GM04504 (cell line): ENCODE measurements around the gene LPAR2.
"Not testable (repeated sequence)": the region's sequence is repeated elsewhere in the genome, so short reads cannot be mapped to it uniquely, and the experiment has no call there.

ENCODE experiments used
- DNase-seq: peaks from one replicate; pipeline ENCODE4 v3.0.0-alpha.2; 2012; ENCODE audit warnings: low read depth

LPAR2 gene

DNA sequence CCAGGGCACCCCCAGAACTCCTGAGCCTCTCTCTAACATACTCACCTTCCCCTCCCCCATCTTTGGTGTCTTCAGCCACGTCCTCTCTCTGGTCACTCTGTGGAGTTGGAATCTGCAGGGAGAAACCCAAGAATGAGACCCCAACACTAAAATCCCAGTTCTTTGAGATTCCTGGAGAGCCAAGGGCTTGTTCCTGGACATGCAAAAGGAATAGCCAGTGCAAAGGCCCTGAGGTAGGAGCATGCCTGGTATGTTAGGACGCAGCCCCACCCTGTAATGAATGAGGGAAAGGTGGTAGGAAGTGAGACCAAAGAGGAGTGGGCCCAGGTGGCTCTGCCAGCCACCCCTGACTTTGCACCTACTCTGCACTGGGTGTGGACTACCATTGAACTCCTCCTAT, 2.4 kb upstream of the LPAR2 start:
- DNase-seq = no peak

DNA sequence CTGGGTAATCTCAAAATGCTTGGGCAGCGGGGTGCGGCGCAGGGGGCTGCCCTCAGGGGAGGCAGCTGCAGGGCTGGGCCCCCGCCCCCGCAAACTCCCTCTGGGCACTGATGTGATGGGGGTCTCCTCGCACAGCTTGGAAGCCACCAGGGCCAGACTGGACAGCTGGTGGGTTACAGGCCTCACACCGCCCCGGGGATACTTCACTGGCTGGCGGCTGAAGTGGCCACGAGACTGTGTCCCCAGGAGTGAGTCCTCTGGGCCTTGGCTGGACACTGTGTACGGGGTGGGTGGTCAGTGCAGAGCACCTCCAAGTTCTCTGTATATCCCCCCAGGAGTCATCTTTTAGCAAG, 2.0 kb upstream of the LPAR2 start:
- DNase-seq = no peak

DNA sequence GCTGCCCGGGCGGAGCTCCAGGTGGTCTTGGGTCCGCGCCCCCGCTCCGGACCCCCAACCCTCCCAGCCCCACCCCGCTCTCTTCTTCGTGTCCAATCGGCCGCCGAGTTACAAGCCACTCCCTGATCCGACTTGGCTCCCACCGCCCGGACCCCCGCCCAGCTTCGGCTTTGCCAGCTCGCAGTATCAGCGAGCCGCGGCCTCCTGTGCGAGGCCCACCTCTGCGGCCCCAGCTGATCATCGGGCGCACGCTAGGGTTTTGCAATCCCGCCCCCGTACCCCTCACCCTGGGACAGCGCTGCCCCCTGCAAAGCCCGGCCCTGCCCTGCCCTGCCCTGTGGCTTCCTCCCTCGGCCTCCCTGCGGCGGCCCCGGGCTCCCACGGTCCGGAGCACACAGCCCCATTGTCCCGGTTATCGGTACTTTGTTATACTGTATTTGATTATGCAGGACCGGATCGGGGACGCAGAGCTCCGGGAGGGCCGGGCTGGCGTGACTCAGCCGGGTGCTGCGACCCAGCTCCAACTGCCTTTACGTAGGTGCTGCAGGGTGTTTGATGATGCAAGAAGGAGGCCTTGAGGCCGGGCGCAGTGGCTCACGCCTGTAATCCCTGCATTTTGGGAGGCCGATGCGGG, 598 bp upstream of the LPAR2 start:
- DNase-seq = no peak

DNA sequence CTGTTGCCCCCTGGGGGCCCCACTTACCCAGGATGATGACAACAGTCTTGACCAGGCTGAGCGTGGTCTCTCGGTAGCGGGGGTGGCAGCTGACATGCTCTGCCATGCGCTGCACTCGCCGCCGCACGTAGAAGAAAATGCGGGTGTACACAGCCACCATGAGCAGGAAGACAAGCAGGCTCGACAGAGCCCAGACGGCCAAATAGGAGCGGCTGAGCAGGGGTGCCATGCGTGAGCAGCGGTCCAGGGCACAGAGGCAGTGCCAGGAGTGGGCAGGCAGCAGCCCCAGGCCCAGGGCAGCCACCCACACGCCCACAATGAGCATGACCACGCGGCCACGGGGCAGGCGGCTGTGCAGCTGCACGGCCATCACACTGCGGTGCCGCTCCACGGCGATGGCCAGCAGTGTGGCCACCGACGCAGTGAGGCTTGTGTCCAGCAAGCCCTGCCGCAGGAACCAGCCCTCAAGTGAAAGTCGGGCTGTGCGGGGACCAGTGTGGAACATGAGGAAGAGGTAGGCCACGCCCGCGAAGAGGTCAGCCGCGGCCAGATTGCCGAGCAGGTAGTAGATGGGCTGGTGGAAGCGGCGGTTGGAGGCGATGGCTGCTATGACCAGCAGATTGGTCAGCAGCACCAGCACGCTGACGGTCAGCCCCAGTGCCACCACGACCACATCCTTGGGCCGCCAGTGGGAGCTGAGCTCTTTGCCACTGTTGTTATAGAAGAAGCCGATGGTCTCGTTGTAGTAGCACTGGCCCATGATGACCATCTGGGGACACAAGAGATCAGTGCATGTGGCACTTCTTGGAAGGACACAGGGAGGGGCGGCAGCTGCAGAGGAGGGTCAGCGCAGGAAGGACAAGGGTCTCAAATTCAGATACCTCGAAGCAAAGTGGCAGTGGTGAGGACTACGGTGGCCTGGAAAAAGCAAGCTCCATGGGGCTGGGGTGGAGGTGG, 1.2 kb downstream of the LPAR2 start:
- DNase-seq = no peak

DNA sequence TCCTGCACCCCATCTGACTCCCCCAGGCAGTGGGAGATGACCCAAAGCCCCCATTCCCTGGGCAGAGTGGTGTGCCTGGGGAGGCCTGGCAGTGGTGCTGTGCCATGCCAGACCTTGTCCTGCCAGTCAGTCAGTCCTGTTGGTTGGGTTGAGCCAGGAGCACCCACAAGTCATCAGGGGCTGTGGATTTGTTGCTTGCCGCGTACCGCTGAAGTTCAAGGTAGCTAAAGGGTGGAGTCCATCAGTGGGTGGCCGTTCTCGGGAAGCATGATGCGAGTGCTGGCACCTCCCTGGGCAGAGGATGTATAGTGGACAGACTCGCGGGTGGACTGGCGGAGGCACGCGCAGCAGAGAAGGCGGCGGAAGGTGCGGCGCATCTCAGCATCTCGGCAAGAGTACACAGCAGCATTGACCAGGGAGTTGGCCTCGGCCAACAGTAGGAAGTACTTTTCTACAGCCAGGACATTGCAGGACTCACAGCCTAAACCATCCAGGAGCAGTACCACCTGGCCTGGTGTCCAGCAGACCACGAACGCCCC, 3.9 kb downstream of the LPAR2 start:
- DNase-seq = no peak

DNA sequence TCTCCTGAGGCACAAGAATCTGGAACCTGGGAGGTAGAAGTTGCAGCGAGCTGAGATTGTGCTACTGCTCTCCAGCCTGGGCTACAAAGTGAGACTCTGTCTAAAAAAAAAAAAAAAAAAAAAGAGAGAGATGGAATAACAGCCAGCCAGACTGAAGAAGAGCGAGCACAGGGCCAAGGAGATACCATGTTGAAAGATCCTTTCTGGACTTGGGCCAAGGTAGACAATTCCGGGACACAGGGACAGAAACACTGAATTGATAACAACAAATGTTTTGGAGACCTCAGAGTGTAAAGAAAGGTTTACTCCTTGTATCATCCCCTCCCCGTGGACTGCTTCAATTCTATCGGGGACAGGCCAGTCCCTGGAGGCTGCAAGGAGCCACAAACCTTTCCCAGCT, 4.6 kb downstream of the LPAR2 start:
- DNase-seq = no peak

DNA sequence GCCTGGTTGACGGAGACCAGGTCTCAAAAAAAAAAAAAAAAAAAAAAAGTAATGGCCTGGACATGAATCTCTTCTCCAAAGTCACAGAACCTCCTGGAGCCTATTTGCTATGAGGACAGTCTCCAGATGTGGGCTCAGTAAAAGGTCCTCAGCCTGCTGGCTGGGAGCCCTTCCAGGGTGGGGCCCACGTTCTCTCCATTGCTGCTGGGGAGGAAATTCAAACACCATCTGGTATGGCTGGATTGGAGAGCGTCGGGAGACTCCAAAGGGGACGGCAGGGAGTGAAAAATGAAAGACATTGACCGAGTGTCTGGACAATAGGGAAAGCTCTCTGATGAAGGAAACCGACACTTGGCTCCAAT, 8.2 kb downstream of the LPAR2 start:
- no peak for DNase-seq

DNA sequence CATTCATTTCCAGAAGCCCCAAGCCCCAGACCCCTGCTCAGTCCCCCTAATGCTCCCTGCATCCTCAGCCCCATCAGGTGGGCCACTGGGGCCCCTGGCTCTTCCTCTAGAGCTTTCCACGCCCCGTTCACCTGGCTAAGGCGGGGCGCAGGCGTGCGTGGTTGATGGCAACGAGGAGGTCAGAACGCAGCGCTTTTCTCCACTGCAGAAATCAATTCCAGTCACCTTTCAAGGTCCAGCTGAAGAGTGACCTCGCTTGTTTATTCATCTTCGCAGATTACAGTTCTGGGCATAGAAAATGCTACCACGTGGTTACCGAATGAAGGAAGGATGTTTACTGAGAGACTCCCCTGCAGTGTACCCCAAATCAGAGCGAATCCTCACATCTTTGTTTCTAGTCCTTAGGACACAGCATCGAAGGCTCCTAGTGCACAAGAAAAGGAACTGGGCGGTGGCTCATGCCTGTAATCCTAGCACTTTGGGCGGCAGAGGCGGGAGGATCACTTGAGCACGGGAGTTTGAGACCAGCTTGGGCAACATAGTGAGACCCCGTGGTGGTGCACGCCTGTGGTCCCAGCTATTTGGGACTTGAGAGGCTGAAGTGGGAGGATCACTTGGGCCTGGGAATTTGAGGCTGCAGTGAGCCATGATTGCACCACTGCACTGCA, 8.7 kb downstream of the LPAR2 start:
- no peak for DNase-seq

DNA sequence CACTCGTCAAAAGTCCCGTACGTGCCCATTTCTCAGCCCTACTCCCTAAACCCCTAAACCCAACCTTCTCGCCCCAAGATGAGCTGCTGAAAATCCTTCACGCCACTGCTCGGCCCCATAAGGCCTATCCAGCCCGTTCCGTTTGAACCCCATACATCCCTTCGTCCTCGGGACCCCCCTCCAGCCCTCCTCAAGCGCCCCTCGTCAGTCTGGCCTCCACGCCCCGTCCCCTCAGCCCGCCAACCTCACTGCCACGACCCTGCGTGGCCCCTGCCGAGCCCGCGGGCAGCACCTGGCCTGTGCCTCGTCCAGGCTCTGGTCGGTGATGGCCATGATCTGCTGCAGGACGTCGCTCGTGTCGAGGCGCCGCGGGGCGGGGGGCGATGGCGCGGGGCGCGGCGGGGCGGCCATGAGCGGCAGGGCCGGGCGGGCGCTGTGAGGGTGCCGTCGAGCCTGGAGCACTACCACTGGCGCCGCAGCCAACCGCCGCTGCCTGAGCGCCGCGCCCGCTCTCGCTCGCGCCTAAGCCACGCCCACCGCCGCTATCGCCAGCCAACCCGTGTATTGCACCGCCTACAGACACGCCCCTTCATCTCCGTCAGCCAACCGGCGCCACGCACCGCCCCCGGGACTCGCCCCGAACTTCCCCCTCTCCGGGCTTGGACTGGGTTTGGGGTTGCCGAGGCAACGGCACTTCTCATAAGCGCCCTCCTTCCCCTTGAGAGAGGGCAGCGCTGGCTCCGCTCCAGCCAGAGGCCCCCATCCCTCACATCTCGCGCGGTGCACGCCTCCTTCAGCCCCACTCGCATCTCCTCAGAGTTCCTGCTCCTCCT, 9.6 kb downstream of the LPAR2 start, which contains the start of gene PBX4:
Gene PBX4 (minus strand): TSS at position 469 of the 833 bp plus-strand sequence. CDS start 58 bp downstream, at position 411.
- DNase-seq = peak; percentile 68

DNA sequence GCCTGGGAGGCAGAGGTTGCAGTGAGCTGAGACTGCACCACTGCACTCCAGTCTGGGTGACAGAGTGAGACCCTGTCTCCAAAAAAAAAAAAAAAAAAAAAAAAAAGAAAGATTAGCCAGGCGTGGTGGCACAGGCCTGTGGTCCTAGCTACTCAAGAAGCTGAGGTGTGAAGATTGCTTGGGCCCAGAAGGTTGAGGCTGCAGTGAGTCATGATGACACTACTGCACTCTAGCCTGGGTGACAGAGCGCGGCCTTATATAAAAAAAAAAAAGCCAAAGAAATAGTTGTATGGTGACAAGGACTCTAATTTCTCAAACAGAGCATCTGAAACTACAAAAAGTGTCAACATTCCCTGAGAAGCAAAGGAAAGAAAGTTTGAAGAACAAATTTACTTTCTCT, 12.9 kb downstream of the LPAR2 start:
- no peak for DNase-seq

DNA sequence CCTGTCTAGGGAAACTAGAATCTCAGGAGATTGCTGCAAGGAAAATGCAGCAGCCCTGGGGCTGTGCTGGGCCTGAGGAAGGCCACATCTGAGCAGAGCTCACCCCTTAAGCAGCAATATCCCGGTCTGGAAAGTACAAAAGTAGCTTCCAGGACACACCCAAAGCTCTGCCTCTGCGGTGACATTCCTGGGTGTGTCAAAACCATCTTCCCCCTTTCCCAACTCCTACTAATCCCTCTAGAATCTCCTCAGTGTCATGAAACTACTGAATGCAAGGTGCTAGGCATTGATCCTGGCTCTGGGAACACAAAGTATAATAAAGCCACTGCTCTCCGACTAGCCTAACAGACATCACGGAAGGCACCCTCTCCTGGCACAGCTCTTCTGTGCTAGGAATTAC, 14.5 kb downstream of the LPAR2 start:
- DNase-seq = no peak

DNA sequence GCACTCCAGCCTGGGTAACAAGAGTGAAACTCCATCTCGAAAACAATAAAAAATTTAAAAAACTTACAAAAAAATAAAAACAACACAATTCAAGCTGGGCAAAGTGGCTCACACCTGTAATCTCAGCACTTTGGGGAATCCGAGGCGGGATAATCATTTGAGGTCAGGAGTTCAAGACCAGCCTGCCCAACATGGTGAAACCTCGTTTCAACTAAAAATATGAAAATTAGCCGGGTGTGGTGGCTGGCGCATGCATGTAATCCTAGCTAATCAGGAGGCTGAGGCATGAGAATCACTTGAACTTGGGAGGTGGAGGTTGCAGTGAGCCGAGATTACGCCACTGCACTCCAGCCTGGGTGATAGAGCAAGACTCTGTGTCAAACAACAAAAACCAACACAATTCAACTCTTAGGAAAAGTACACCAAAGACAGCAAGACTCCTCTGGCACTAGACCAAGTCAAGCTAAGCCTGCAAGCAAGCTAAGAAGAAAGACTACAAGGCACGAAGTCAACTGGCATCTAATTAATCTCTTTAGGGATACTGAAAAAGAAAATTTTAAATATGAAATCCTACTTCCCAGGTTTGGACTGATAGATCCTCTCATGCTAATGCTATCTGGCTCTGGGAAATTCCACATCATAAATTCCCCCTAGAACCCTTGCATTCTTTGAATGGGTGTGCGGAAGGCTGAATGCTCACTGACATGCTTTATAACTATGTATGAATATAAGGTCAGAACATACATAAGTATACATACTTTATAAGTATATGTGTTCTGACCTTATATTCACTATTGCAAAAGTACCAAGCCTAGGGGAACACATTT, 17.4 kb downstream of the LPAR2 start:
- DNase-seq = no peak

DNA sequence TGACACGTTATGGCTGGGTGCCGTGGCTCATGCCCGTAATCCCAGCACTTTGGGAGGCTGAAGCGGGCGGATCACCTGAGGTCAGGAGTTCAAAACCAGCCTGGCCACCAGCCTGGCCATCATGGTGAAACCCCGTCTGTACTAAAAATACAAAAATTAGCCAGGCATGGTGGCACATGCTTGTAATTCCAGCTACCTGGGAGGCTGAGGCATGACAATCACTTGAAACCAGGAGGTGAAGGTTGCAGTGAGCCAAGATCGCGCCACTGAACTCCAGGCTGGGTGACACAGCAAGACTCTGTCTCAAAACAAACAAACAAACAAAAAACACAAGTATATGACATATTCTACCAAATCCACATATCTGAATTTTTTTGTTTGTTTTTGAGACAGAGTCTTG, 21.3 kb downstream of the LPAR2 start:
- DNase-seq = not testable (repeated sequence)

DNA sequence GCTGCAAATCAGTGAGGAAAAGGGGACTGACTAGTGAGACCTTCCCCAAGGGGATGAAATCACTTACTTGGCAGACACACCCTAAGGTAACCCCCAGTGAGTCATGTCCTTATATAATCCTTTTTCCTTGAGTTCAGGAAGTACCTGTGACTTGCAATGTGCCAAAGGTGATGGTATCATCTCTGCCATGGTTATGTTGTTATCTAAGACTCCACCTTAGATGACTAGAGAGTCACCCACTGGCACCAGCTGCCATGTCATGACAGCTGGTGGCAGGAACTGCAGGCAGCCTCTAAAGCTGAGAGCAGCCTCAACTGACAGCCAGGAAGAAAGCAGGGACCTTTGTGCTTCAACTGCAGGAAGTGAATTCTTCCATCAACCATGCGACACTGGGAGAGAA, 22.0 kb downstream of the LPAR2 start:
- no peak for DNase-seq

DNA sequence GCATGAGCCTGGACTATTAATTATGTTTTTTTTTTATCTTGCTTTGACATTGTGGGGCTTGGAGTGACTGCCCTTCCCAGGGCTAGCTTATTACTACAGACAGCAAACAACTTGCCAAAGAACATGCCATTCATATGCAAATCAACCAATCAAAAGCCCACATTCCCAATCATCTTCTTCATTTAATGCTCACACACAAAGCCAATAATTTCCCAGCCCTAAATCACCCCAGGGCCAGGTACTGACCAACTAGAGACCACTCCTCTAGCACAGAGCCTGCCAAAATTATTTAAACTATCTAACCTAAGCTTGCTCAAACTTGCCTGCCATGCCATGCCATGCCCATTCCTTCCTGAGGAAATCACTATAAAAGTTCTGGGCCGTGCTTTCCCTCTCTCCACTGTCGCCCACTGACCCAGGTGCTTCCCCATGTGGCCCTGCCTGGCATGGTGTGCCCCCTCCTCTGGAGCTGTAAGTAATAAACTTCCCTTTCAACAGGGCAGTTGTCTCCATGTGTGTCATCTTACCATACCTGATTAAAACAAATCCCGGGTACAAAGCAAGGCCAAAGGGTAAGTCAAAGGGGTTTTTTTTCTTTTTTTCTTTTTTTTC, 25.2 kb downstream of the LPAR2 start:
- DNase-seq = no peak

DNA sequence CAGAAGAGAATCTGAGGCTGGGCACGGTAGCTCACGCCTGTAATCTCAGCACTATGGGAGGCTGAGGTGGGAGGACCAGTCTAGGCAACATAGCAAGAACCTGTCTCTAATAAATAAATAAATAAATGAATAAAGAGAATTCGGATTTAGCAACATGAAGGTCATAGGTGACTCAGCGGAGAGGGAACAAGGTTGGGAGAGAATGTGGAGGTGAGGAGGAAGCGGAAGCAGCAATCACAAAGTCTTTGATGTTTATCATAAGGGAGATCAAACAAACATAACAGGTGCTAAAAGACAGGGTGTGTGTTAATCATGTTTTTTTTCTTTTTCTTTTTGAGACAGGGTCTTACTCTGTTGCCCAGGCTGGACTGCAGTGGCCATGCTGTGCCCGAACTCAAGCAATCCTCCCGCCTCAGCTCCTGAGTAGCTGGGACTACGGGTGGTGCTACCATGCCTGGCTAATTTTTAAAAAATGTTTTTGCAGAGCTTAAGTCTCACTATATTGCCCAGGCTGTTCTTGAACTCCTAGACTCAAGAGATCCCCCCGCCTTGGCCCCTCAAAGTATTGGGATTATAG, 25.8 kb downstream of the LPAR2 start:
- DNase-seq = no peak

DNA sequence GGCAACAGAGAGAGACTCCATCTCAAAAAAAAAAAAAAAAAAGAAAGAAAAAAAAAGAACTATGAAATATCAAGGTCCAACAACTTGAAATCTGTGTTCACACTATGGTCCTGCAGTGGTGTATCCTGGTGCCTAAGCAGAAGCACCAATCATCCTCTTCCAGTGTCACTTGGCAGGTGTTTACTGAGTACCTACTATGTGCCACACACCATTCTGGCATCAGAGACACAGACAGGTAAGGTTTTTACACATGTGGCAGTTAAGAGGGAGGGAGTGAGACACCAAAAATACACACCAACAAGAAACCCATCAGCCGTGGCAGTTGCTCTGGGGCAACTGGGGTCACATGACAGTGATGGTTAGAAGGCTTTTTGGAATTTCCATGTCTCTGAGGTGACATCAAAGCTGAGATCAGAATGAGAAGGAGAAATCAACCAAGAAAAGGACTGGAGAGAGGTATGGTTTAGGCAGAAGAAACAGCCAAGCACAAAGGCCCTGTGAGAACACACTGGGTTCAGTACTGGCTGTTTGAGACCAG, 27.2 kb downstream of the LPAR2 start:
- DNase-seq = no peak

DNA sequence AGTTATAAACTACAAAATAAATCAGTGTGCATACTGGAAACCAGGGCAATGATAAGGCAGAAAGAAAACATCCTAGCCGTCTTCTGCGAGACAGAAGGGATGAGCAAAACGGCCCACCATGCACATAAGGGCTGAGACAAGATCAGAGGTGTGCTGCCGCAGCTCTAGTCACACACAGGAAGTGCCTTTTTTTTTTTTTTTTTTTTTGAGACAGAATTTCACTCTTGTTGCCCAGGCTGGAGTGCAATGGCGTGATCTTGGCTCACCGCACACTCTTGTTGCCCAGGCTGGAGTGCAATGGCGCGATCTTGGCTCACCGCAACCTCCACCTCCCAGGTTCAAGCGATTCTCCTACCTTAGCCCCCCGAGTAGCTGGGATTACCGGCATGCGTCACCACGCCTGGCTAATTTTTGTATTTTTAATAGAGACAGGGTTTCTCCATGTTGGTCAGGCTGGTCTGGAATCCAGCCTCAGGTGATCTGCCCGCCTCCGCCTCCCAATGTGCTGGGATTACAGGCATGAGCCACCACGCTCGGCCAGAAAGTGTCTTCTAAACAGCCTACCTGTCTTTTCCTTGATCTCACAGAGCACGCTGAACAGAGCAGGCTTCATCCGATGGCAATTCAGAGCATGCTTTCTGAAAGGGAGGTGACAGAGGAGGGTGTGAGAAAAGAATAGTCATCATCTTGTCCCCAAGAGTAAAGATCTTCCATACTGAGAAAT, 29.1 kb downstream of the LPAR2 start:
- not testable (repeated sequence) for DNase-seq

DNA sequence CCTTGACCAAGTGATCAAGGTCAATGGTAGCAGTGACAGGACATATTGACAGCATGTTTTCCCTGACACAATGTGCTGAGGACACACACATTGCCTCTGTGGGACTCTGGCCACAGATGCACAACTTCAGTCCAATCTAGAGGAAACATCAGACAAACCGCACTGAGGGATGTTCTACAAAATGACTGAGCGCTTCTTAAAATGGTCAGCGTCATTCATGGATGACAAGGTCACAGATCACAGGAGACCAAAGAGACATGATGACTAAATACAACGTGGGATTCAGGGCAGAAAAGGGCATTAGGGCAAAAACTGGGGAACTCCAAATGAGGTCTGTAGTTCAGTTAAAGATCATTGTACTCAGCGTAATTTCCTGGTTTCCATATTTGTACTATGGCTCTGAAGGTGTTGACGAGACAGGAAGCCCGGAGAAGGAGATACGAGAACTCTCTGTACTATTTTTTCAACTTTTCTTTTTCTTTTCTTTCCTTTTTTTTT, 30.2 kb downstream of the LPAR2 start:
- no peak for DNase-seq
